ENCODE results near the gene MUSK.

The MUSK gene

GRCh38 chr9:110668570-110669167 is at the start of gene MUSK:
Gene MUSK (plus strand): TSS chr9:110668791. CDS start chr9:110668905, 114 bp downstream.
- no peak for DNase-seq (ENCODE audit: low read depth)

GRCh38 chr9:110619831-110620230 is 48.8 kb upstream of the MUSK start:
- DNase-seq (ENCODE audit: low read depth): no peak

DNA sequence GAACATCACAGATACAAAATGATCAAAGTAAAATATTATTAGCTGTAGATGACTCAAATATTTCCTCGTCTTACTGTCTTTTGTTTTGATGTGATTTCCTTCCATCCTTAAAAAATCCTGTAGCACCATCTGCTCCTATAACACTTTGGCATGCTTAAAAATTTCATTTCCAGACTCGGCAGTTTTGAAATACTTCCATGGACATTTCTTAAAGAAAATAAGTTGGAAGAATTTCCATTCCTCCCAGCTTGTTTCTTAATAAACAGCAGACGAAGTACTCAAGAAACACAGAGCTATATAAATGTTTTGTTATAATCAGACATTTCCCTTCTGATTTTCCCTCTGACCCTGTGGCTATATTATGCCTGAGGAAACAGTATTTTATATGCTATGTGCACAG is 47.9 kb upstream of the MUSK start:
- no peak for DNase-seq (ENCODE audit: low read depth)

DNA sequence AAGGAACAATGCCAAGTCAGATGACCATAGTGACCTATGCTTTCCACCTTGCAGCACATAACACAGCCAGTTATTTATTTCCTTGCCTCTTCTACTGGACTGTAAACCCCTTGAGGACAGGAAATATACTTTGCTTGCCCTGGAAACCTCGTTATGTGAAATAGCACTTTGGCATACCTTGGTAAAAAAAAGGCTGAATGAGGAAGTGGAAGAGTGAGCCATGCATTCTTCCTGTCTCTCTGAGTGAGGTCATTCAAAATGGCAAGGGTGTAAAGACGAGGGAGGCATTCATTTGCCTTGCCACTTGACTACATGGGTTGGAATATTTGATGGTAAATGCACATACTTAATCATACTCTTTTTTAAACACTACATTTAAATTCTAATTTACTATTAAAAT is 46.2 kb upstream of the MUSK start:
- no peak for DNase-seq (ENCODE audit: low read depth)

DNA sequence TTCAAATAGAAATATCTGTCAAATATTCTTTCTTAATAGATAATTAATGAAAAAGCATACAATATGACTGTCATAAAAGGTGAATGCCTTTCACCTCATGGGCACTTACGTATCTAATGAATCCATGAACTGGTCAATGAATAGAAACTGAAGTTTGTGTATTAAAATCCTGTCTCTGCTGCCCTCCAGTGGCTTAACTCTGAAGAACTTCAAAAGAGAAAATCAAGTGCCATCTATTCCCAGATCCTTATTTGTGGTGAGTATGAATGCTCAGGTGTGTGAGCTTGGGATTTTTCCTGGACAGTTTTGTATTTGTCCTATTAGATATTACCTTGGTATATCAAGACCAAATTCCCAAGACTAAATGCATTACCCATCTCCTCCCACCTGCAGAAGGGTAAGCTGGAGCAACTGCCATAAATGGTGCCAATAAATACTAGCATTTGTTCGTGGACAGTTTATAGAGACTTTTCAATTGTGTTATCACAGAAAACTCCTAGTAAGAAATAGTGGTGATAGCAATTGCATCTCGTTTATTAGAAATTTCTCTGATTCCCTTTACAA is 45.0 kb upstream of the MUSK start:
- no peak for DNase-seq (ENCODE audit: low read depth)

- DNase-seq (ENCODE audit: low read depth): no peak
Measured at GRCh38 chr9:110626101-110626829, 42.3 kb upstream of the MUSK start.

GRCh38 chr9:110635589-110635988 is 33.0 kb upstream of the MUSK start:
- no peak for DNase-seq (ENCODE audit: low read depth)

GRCh38 chr9:110638381-110638954 is 30.1 kb upstream of the MUSK start:
- DNase-seq (ENCODE audit: low read depth): no peak

GRCh38 chr9:110640736-110641135 is 27.9 kb upstream of the MUSK start:
- DNase-seq (ENCODE audit: low read depth): no peak

GRCh38 chr9:110641293-110641692 is 27.3 kb upstream of the MUSK start:
- DNase-seq (ENCODE audit: low read depth): no peak

DNA sequence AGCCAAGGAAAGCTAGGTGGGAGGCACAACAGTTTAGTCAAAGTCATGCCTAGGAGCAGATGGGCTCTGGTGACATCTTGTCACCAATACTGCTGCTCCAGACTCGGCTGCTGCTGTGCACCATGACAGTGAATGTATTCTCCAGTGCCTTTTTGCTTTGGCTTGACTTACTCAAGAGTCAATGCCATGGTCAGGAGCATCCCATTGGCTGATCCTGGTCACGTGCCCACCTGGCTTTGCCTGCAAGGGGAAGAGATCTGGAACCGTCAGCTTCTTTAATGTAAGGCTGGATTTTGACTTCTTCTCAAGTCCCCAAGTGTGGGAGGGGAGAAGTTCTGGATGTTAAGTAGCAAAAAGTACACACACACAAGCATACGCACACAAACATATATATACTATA is 19.9 kb upstream of the MUSK start:
- no peak for DNase-seq (ENCODE audit: low read depth)

GRCh38 chr9:110650261-110650660 is 18.3 kb upstream of the MUSK start:
- no peak for DNase-seq (ENCODE audit: low read depth)

DNA sequence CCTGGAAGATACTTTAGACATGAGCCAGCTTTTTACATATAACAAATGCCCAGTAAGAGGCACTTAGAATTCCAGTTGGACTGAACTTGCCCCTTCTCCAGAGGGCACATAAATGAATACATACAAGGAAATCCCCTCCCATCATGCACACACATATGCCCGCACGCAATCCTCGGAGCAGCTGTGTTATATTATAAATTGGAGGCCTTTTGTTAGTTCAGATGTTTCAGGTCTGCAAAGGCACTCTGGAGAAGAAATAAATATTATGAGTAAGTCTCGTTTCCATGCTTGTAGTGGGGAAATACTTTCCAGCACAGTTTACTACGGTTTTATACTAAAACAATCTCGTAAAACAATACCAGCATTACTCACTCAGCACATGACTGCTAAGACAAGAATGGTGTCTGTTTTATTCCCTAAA is 17.6 kb upstream of the MUSK start:
- DNase-seq (ENCODE audit: low read depth): no peak

DNA sequence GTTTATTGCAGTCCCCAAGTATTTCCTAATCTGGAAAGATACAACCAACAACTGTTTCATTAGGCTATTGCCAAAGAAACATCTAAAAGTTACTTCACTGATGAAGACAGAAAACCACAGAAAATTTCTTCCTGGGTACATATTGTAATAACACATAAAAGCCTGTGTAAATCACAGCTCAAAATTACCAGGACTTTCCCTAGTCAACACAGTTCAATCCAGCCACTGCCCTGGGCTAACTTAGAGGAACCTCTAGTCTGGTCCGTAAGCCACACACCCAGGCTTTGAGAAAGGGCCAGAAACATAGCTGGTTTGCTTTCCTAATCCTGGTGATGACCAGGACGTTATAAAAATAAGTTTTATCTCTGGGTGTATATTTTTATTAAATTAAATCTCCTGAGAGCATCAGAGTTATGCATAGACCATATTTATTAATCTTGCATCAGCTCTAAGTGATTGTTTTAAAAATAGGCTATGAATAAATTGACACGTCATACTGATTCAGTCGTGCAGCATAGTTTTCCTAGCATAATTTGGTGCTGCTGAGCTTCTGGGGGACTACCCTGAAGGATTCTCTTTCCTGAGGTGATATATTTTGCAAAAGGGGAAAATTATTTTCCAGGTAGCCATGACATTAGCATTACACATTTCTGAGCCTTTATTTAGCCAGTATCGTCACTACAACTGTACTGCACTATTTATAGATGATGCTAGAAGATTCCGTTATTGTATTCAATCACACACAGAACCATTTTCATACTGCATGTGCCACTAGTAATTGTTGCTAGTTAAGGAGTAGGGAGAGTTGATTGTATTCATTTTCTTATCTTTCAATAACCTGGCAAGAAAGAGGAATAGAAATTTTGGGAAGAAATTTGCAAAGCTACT is 12.6 kb upstream of the MUSK start:
- no peak for DNase-seq (ENCODE audit: low read depth)

GRCh38 chr9:110659891-110660541 is 8.6 kb upstream of the MUSK start:
- DNase-seq (ENCODE audit: low read depth): no peak

GRCh38 chr9:110669433-110669832 is 842 bp downstream of the MUSK start:
- DNase-seq (ENCODE audit: low read depth): no peak

- no peak for DNase-seq (ENCODE audit: low read depth)
Measured at GRCh38 chr9:110671849-110672248, 3.3 kb downstream of the MUSK start.

DNA sequence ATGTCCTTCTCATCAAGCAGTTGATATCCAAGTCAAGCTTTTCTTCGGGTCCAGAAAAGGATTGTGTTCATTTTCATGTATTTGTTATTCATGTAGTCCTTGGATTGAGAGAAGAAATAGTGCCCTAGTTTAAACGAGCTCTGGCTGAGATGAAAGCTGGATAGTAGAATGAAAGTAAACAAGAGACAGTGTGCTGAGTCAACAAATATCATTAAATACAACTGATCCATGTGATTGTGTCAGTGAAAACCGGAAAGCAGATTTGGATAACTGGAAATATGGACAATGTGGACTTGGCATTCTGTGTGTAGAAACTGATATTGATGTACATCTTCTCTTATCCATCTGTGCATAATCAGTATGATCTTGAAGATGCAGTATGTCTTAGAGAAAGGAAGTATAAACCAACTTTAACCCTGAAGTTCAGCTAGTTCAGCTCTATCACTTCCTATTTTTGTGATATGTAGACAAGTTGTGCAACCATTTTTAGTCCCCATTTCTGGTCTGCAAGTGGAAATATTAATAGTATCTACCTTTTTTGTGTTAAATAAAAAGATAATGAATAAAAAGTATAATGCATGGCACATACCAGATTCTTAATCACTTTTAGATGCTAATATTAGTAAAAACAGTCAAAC is 4.4 kb downstream of the MUSK start:
- DNase-seq (ENCODE audit: low read depth): no peak

DNA sequence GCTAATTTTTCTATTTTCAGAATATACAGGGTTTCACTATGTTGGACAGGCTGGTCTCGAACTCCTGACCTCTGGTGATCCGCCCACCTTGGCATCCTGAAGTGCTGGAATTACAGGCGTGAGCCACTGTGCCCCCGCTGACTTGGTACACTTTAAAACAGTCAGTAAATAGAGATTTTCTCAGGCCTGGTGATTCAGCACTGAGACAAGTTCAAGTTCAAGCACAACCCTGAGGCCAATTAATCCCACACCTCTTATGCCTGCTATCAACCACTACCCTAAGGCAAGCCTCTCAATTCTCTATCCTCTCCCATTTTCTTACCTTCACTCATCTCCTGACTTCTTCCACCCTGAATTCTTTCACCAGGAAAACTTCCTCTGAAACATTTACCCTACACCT is 18.9 kb downstream of the MUSK start:
- no peak for DNase-seq (ENCODE audit: low read depth)

DNA sequence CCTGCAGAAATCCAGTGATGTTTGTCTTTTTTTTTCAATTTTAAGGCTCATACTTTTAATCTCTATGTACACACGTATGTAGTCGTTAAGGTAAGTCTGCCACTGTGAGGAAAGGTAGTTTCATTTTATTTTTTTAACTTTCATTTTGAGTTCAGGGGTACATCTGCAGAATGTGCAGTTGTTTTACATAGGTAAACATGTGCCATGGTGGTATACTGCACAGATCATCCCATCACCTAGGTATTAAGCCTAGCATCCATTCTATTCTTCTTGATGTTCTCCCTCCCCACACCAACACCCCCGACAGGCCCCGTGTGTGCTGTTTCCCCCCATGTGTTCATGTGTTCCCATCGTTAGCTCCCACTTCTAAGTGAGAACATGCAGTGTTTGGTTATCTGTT is 19.7 kb downstream of the MUSK start:
- no peak for DNase-seq (ENCODE audit: low read depth)

DNA sequence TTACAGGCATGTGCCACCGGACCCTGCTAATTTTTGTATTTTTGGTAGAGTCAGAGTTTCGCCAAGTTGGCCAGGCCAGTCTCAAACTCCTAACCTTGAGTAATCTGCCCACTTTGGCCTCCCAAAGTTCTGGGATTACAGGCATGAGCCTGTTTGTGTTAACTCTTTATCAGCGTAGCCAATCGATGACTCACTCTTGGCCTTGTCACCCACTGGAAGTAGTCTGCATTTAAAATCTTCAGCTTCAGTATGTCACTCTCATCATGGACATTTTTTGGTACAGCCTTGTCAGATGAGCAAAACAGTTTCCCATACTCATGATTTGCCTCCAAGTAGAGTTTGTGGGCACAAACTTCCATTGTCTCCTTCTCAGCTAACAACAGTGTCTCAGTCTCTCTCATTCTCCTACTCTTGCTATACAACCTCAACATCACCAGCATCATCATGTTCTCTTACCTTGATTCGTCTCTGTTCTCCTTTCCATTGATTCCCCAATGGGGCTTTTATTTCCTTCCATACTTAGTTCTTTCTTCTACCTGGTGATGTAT is 22.5 kb downstream of the MUSK start:
- no peak for DNase-seq (ENCODE audit: low read depth)

Data from activated T-helper 1 cell treated with Interleukin-2 at 50 U/mL for 16 hours (primary cell).